Sigmoid colon (tissue), 4 donors: Measurements from ENCODE around the gene TDRD9.

Experiments
- POLR2A ChIP-seq, 2 donors: fragments of 450-650 bp; IDR thresholded peaks; one replicate each; pipeline ENCODE4 v1.6.1; 2016; ENCODE audit warnings: antibody characterized with exemption in 2 of 2, mild to moderate bottlenecking in 2 of 2, moderate library complexity in 2 of 2
- POLR2AphosphoS5 ChIP-seq, 4 donors: sonication (generic); formaldehyde crosslinking; IDR thresholded peaks; one replicate each; pipeline ENCODE4 v1.6.1; 2017; ENCODE audit warnings: antibody characterized with exemption in 4 of 4

- no peak for TF ChIP-seq POLR2A (IDR thresholded peaks at IDR 0.05)
- no peak for TF ChIP-seq POLR2AphosphoS5 (IDR thresholded peaks at IDR 0.05)
Measured at GRCh38 chr14:104047761-104048160, 119.5 kb downstream of the TDRD9 start.
